ENCODE measurements around the gene RASGRP1. TPM values are rescaled to one million over a fixed set of nuclear protein-coding genes. Genes with fewer than 3 reads are reported as not detected.

RASGRP1 gene
- total and polyA plus RNA-seq, 12 donors, result 0.13 to 2.8 (median 0.49) TPM

- intact Hi-C loops (cut with DNase I), result no loop called here
- DNase-seq, result no peak
- Histone ChIP-seq H3K36me3 (replicated peaks in 1 of 2) (no peaks in the 10 kb centered on the region), H3K27ac (no peak overlapping the region), H3K4me3 (peak overlapping the region in 2 of 4 donors; percentile 57 to 85), H3K27me3 (no peaks in the 10 kb centered on the region), H3K9me3 (replicated peaks in 1 of 3) (no peaks in the 10 kb centered on the region), H3K4me1 (replicated peaks in 1 of 2) (peaks cover 9 to 11% of the 10 kb centered on the region in 2 donors)
- TF ChIP-seq POLR2A (IDR thresholded peaks at IDR 0.05) (no peak), CTCF (IDR thresholded peaks at IDR 0.05) (no peak)
- 5 to 9% (median 7%) methylated on average over 4 of the region's 4 CpGs for WGBS, 4 donors
Measured at GRCh38 chr15:38455092-38455491, 109.5 kb downstream of the RASGRP1 start.

GRCh38 chr15:38454696-38455090, 109.9 kb downstream of the RASGRP1 start:
- Histone ChIP-seq H3K27ac (peak overlapping the region; percentile 80 to 92 (median 87)), H3K4me1 (replicated peaks in 1 of 2) (peaks cover 9 to 11% of the 10 kb centered on the region in 2 donors), H3K9me3 (replicated peaks in 1 of 3) (no peaks in the 10 kb centered on the region), H3K4me3 (peak overlapping the region; percentile 48 to 85 (median 68)), H3K36me3 (replicated peaks in 1 of 2) (no peaks in the 10 kb centered on the region), H3K27me3 (no peaks in the 10 kb centered on the region)
- DNase-seq, result no peak
- no peak for TF ChIP-seq CTCF (IDR thresholded peaks at IDR 0.05)
- 0 to 1% (median 0%) methylated on average over 12 of the region's 12 CpGs for WGBS, 4 donors
- intact Hi-C loops (cut with DNase I), result no loop called here

GRCh38 chr15:38453971-38454695, 110.5 kb downstream of the RASGRP1 start, which contains the start of gene FAM98B:
Gene FAM98B (plus strand): TSS chr15:38454127. CDS start chr15:38454162, 35 bp downstream.
- Histone ChIP-seq H3K4me3 (peak within 1 kb of the TSS; percentile 48 to 85 (median 68)), H3K27ac (peak within 1 kb of the TSS; percentile 80 to 92 (median 87)), H3K27me3 (no peaks in the 10 kb centered on the region), H3K36me3 (replicated peaks in 1 of 2) (no peaks in the 10 kb centered on the region), H3K4me1 (replicated peaks in 1 of 2) (peaks cover 9 to 11% of the 10 kb centered on the region in 2 donors), H3K9me3 (replicated peaks in 1 of 3) (no peaks in the 10 kb centered on the region)
- TF ChIP-seq POLR2A (IDR thresholded peaks at IDR 0.05) (peak in 1 of 2 donors; percentile 41), CTCF (IDR thresholded peaks at IDR 0.05) (peak in 1 of 6 experiments; percentile 18)
- 0% methylated on average over 27 to 49 of the region's 49 CpGs for WGBS, 4 donors
- DNase-seq, result peak; percentile 85 to 94 (median 87)
- intact Hi-C loops (cut with DNase I), result no loop called here

- no peak overlapping the region for H3K27ac ChIP-seq
- H3K36me3 ChIP-seq (replicated peaks in 1 of 2), result no peaks in the 10 kb centered on the region
- H3K4me3 ChIP-seq, result no peak overlapping the region
- intact Hi-C loops (cut with DNase I), result loop anchor here (10.0 kb wide), 1 partner anchor 244 kb away; no protein-coding TSS in a partner anchor
- no peak for DNase-seq
- H3K9me3 ChIP-seq (replicated peaks in 1 of 3), result no peaks in the 10 kb centered on the region
- no peaks in the 10 kb centered on the region for H3K4me1 ChIP-seq (replicated peaks in 1 of 2)
- TF ChIP-seq CTCF (IDR thresholded peaks at IDR 0.05) (no peak), POLR2A (IDR thresholded peaks at IDR 0.05) (no peak)
- H3K27me3 ChIP-seq, result no peaks in the 10 kb centered on the region
- WGBS, 4 donors, result 79 to 89% (median 85%) methylated on average over 3 of the region's 3 CpGs
Measured at GRCh38 chr15:38441130-38441519, 123.5 kb downstream of the RASGRP1 start.
